ENCODE data around the gene VWA2. TPM values are rescaled to one million over a fixed set of nuclear protein-coding genes. Genes with fewer than 3 reads are reported as not detected.

VWA2 gene
- total RNA-seq, 1 experiment from 2014 or later, result 1.6 TPM

DNA sequence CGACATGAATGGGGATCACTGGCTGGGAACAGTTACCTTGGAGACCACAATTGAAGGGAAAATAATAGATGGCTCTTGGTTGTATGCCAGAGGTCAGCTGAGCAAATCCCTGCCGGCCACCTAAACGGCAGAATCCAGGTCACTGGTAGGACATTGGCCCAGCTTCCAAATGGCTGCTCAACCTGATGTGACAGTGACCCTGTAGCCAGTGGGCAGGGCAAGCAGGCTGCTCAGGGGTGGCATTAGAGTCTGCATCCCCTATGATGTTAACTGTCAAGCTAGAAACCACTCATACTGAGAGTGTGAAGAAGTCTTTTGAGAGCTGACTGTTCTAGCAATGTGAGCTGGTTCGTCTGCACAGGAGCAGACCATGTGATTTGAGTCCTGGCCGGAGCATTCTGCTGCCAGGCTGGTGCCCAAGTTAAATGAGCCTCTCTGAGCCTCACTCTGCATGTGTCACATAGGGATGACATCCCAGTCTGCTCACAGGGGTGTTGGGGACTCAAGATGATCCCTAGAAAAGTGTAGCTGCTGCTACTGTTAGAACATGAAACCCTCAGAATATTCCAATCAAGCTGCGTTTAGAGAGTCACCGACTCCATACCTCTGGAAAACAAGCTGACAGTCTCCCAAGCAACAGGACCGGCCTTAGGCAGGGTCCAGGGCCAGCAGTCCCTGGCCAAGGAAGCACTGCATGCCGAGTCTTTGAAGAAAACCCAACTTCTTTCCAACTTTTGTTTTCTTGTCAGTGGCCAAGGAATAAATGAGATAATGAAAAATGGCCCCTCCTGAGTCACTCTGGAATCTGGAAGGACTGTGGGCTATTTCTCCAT, 69.7 kb downstream of the VWA2 start:
- Histone ChIP-seq H2BK12ac (ENCODE audit: insufficient read length, low read depth, low read length) (no peak overlapping the region), H2AFZ (ENCODE audit: low read length) (no peak overlapping the region), H3T11ph (ENCODE audit: low read length) (no peak overlapping the region), H3K4me1 (ENCODE audit: insufficient read depth, low read length) (no peaks in the 10 kb centered on the region; the same call in 1 of the 2 replicates), H3K56ac (ENCODE audit: insufficient read length, low read depth, low read length) (no peak overlapping the region), H3K14ac (ENCODE audit: insufficient read depth, low read length) (no peak overlapping the region), H3K23ac (ENCODE audit: insufficient read length, low read depth, low read length) (no peak overlapping the region), H3K23me2 (ENCODE audit: insufficient read length, low read depth, low read length, poor library complexity, severe bottlenecking) (peaks cover 6% of the 10 kb centered on the region), H3K9me3 (ENCODE audit: control insufficient read depth, low read depth, low read length) (no peaks in the 10 kb centered on the region), H3K18ac (ENCODE audit: insufficient read length, low read depth, low read length) (no peak overlapping the region), H3K27ac (ENCODE audit: insufficient read length, low read depth, low read length) (no peak overlapping the region), H2BK5ac (ENCODE audit: insufficient read length, low read length) (no peak overlapping the region), H3K9ac (ENCODE audit: extremely low read depth, insufficient read length, low read length) (no peak overlapping the region), H3K27me3 (ENCODE audit: insufficient read depth, low read length) (no peaks in the 10 kb centered on the region), H3K4me2 (ENCODE audit: insufficient read depth, insufficient read length, low read length) (no peak overlapping the region), H2BK120ac (ENCODE audit: low read depth, low read length, poor library complexity, severe bottlenecking) (no peak overlapping the region), H2BK20ac (ENCODE audit: low read depth, low read length, poor library complexity, severe bottlenecking) (no peak overlapping the region), H3K79me1 (ENCODE audit: insufficient read depth, low read depth, low read length, poor library complexity, severe bottlenecking) (no peaks in the 10 kb centered on the region), H3K79me2 (ENCODE audit: insufficient read depth, low read length) (no peaks in the 10 kb centered on the region), H2BK15ac (ENCODE audit: low read depth, low read length) (no peak overlapping the region), H4K8ac (replicated peaks; ENCODE audit: insufficient read length, low read depth, low read length) (no peak overlapping the region), H4K91ac (ENCODE audit: insufficient read length, low read depth, low read length) (no peak overlapping the region), H3K4ac (ENCODE audit: low read depth, low read length) (no peak overlapping the region), H4K20me1 (ENCODE audit: control insufficient read depth, insufficient read depth, insufficient read length) (no peaks in the 10 kb centered on the region), H2AK5ac (ENCODE audit: insufficient read length, low read length) (no peak overlapping the region), H4K5ac (ENCODE audit: insufficient read length, low read depth, low read length) (no peak overlapping the region)
- no peaks in the 10 kb centered on the region for H3K9me3 Mint-ChIP-seq
- H3K4me1 Mint-ChIP-seq, result peaks cover 6 to 8% of the 10 kb centered on the region in 2 experiments
- H3K36me3 Mint-ChIP-seq (ENCODE audit: insufficient read depth in 1 of 3, low read depth in 3 of 3), result no peaks in the 10 kb centered on the region
- H3K27me3 Mint-ChIP-seq (ENCODE audit: low read depth), result peaks cover 13% of the 10 kb centered on the region
- no peak overlapping the region for H3K4me3 Mint-ChIP-seq
- DNase-seq, result no peak
- no CpG with 5 or more reads among the region's 9 CpGs for WGBS (ENCODE audit: extremely low coverage, insufficient read length, low lambda C conversion rate)
- TF ChIP-seq CTCF (conservative IDR thresholded peaks at IDR 0.05), result no peak
- H3K27ac Mint-ChIP-seq, result no peak overlapping the region; a peak in 1 of 7 replicates
